Right renal cortex interstitium (tissue), 3 donors: Measurements from ENCODE around the gene RAVER2. TPM values are rescaled to one million over a fixed set of nuclear protein-coding genes. Genes with fewer than 3 reads are reported as not detected.

Experiments
- DNase-seq, 3 donors: peaks; one replicate each; pipeline ENCODE4 v3.0.0-alpha.2; 2013; ENCODE audit warnings: low read depth in 3 of 3, low spot score in 2 of 3
- polyA plus RNA-seq, 3 donors: library from polyadenylated mRNA; unstranded; fragments of 120-200 nt; gene quantifications; one replicate each; pipeline ENCODE4 v1.2.1, GENCODE V29; 2013; ENCODE audit not compliant: insufficient read length in 3 of 3

Gene RAVER2
- polyA plus RNA-seq, 3 donors, result 26.2 to 27.6 (median 27.1) TPM

GRCh38 chr1:64843675-64844074, 98.8 kb downstream of the RAVER2 start:
- no peak for DNase-seq

GRCh38 chr1:64844175-64844574, 99.3 kb downstream of the RAVER2 start:
- DNase-seq, result no peak

GRCh38 chr1:64844609-64845008, 99.7 kb downstream of the RAVER2 start:
- DNase-seq, result no peak

- DNase-seq, result no peak
Observed at GRCh38 chr1:64845831-64846425, 101.1 kb downstream of the RAVER2 start.

GRCh38 chr1:64846573-64847430, 101.9 kb downstream of the RAVER2 start:
- no peak for DNase-seq

- no peak for DNase-seq
Observed at GRCh38 chr1:64847666-64848065, 102.8 kb downstream of the RAVER2 start.

GRCh38 chr1:64848136-64848535, 103.3 kb downstream of the RAVER2 start:
- DNase-seq, result no peak

GRCh38 chr1:64848803-64849202, 103.9 kb downstream of the RAVER2 start:
- no peak for DNase-seq

- DNase-seq, result no peak
Observed at GRCh38 chr1:64849942-64850341, 105.1 kb downstream of the RAVER2 start.

GRCh38 chr1:64850846-64851245, 106.0 kb downstream of the RAVER2 start:
- no peak for DNase-seq

- no peak for DNase-seq
Observed at GRCh38 chr1:64851664-64852063, 106.8 kb downstream of the RAVER2 start.

- no peak for DNase-seq
Observed at GRCh38 chr1:64854674-64855073, 109.8 kb downstream of the RAVER2 start.

GRCh38 chr1:64855557-64855956, 110.7 kb downstream of the RAVER2 start:
- DNase-seq, result no peak

- no peak for DNase-seq
Observed at GRCh38 chr1:64856553-64856952, 111.7 kb downstream of the RAVER2 start.

GRCh38 chr1:64857347-64857746, 112.5 kb downstream of the RAVER2 start:
- no peak for DNase-seq

GRCh38 chr1:64861611-64862010, 116.7 kb downstream of the RAVER2 start:
- no peak for DNase-seq

GRCh38 chr1:64864018-64864940, 119.4 kb downstream of the RAVER2 start:
- no peak for DNase-seq

GRCh38 chr1:64865105-64865757, 120.4 kb downstream of the RAVER2 start:
- DNase-seq, result no peak

- DNase-seq, result no peak
Observed at GRCh38 chr1:64866689-64867088, 121.8 kb downstream of the RAVER2 start.

- DNase-seq, result no peak
Observed at GRCh38 chr1:64867266-64867665, 122.4 kb downstream of the RAVER2 start.

GRCh38 chr1:64871256-64871655, 126.4 kb downstream of the RAVER2 start:
- no peak for DNase-seq
